ENCODE measurements around the gene PGM2L1.

Gene PGM2L1

DNA sequence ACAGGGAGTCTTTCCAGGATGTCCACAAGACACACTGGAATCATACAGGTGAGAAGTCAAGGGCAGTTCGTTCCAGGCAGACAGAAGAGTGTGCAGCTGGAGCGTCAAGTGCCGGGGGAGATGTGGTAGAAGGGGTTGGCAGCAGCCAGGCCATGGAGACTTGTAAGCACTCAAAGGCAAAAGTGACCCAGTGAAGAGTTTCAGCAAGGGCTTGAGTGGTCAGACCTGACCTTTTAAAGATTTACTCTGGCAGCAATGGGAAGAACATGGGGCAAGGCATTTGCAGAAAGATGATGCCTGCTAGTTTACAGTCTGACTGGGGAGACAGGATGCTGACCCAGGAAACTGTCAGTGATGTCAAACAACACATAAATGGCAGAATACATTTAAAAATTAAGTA lies 115.8 kb downstream of the PGM2L1 start:
- DNase-seq (ENCODE audit: low spot score): no peak

DNA sequence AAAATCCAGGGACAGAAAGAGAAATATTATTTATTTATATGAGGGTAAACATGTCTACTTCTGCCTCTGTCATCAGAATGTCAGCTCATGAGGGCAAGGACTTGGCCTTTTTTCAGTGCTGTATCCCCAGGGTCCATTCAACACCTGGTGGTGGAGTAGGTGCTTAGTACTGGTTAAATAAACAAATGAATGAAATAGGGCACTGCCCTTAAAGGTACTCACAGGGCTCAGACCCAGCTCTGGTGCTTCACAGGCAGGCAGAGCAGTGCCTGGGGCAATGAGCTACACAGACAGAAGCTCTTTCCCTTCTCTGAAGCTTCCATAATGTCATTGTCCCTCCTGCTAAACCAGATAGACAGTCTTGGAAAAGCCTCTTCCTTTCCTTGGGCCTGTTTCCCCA lies 117.7 kb downstream of the PGM2L1 start:
- TF ChIP-seq, protein P1, sequence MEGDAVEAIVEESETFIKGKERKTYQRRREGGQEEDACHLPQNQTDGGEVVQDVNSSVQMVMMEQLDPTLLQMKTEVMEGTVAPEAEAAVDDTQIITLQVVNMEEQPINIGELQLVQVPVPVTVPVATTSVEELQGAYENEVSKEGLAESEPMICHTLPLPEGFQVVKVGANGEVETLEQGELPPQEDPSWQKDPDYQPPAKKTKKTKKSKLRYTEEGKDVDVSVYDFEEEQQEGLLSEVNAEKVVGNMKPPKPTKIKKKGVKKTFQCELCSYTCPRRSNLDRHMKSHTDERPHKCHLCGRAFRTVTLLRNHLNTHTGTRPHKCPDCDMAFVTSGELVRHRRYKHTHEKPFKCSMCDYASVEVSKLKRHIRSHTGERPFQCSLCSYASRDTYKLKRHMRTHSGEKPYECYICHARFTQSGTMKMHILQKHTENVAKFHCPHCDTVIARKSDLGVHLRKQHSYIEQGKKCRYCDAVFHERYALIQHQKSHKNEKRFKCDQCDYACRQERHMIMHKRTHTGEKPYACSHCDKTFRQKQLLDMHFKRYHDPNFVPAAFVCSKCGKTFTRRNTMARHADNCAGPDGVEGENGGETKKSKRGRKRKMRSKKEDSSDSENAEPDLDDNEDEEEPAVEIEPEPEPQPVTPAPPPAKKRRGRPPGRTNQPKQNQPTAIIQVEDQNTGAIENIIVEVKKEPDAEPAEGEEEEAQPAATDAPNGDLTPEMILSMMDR (conservative IDR thresholded peaks at IDR 0.05; ENCODE audit: low read depth): no peak
- no peak for DNase-seq (ENCODE audit: low spot score)
- ChIA-PET CTCF (interaction anchor here (0.6 kb wide), 1 partner anchor 1893 kb away, joined by 3 read pairs; no protein-coding TSS in a partner anchor), POLR2A (ENCODE audit: low non-redundant PET) (no interaction called here)
- no peak overlapping the region for H3K27ac ChIP-seq

More for the DNA sequence above, 115.8 kb downstream of the PGM2L1 start:
- TF ChIP-seq, protein P1 (conservative IDR thresholded peaks at IDR 0.05; ENCODE audit: low read depth): no peak
- ChIA-PET CTCF (no interaction called here), POLR2A (ENCODE audit: low non-redundant PET) (no interaction called here)
- no peak overlapping the region for H3K27ac ChIP-seq

Data from RWPE1 (cell line).